Neural cell (in vitro differentiated cells): Measurements from ENCODE around the gene LIN37. TPM values are rescaled to one million over a fixed set of nuclear protein-coding genes. Genes with fewer than 3 reads are reported as not detected.

Source experiments
- H2AFZ ChIP-seq: fragments of 200-600, 300-800 bp; sonication (generic), shearing (Covaris generic); 2 replicates; pipeline ENCODE4 v1.6.0; 2014; ENCODE audit warnings: low read depth, mild to moderate bottlenecking, antibody characterized with exemption, low read length, moderate library complexity
- H3F3A ChIP-seq: fragments of 200-600 bp; shearing (Covaris generic); 2 replicates; pipeline ENCODE4 v1.6.1; 2016; ENCODE audit warnings: mild to moderate bottlenecking, moderate library complexity, mixed read lengths, antibody characterized with exemption, low read length; ENCODE audit not compliant: insufficient read depth, poor library complexity, severe bottlenecking
- H3K27ac ChIP-seq: fragments of 200-600, 300-800 bp; sonication (generic), shearing (Covaris generic); 2 replicates; pipeline ENCODE4 v1.5.1; 2014; ENCODE audit warnings: mild to moderate bottlenecking, low read length, moderate library complexity
- H3K27me3 ChIP-seq: fragments of 300-800, 200-600 bp; sonication (generic), shearing (Covaris generic); 2 replicates; pipeline ENCODE4 v1.6.0; 2014; ENCODE audit warnings: mild to moderate bottlenecking, low read depth, low read length, moderate library complexity; ENCODE audit not compliant: insufficient read depth
- H3K36me3 ChIP-seq: fragments of 300-800, 200-600 bp; sonication (generic), shearing (Covaris generic); 2 replicates; pipeline ENCODE4 v1.5.1; 2014; ENCODE audit warnings: mild to moderate bottlenecking, antibody characterized with exemption, low read length, moderate library complexity; ENCODE audit not compliant: insufficient read depth
- H3K4me2 ChIP-seq: fragments of 300-800, 200-600 bp; sonication (generic), shearing (Covaris generic); 2 replicates; pipeline ENCODE4 v1.6.0; 2014; ENCODE audit warnings: mild to moderate bottlenecking, low read length
- H3K4me3 ChIP-seq: fragments of 300-800, 200-600 bp; sonication (generic), shearing (Covaris generic); 2 replicates; pipeline ENCODE4 v1.5.1; 2014; ENCODE audit warnings: mild to moderate bottlenecking, low read length, moderate library complexity
- H3K79me2 ChIP-seq: fragments of 200-600 bp; shearing (Covaris generic); replicated peaks from 2 replicates; pipeline ENCODE4 v1.6.0; 2014; ENCODE audit warnings: mild to moderate bottlenecking, low read length, moderate library complexity; ENCODE audit not compliant: insufficient read depth
- H3K9ac ChIP-seq: fragments of 300-800, 200-600 bp; sonication (generic), shearing (Covaris generic); 2 replicates; pipeline ENCODE4 v1.6.1; 2016; ENCODE audit warnings: mild to moderate bottlenecking, low read length, mixed read lengths
- H3K9me2 ChIP-seq: fragments of 200-600 bp; shearing (Covaris generic); 2 replicates; pipeline ENCODE4 v1.6.1; 2016; ENCODE audit warnings: mild to moderate bottlenecking, low read length, mixed read lengths; ENCODE audit not compliant: insufficient read depth
- H3K9me3 ChIP-seq: fragments of 200-600, 300-800 bp; sonication (generic), shearing (Covaris generic); 2 replicates; pipeline ENCODE4 v1.6.1; 2016; ENCODE audit warnings: mild to moderate bottlenecking, mixed run types, low read length, moderate library complexity, mixed read lengths
- H4K20me1 ChIP-seq: fragments of 200-600 bp; shearing (Covaris generic); 2 replicates; pipeline ENCODE4 v1.6.1; 2016; ENCODE audit warnings: mild to moderate bottlenecking, mixed run types; ENCODE audit not compliant: insufficient read depth
- CTCF ChIP-seq: fragments of 450-650 bp; IDR thresholded peaks from 2 replicates; pipeline ENCODE4 v1.5.1; 2014; ENCODE audit warnings: antibody characterized with exemption, mild to moderate bottlenecking, moderate library complexity; ENCODE audit not compliant: poor library complexity, severe bottlenecking
- EP300 ChIP-seq: fragments of 450-650 bp; conservative IDR thresholded peaks from 2 replicates; pipeline ENCODE4 v1.6.1; 2014; ENCODE audit warnings: antibody characterized with exemption, mild to moderate bottlenecking, moderate library complexity; ENCODE audit not compliant: poor library complexity, severe bottlenecking
- EZH2 ChIP-seq: fragments of 200-600, 300-800 bp; shearing (Covaris generic), sonication (generic); IDR thresholded peaks from 2 replicates; pipeline ENCODE4 v1.6.1; 2014; ENCODE audit warnings: antibody characterized with exemption, low read length, borderline replicate concordance, mild to moderate bottlenecking; ENCODE audit not compliant: insufficient read depth, poor library complexity, severe bottlenecking
- MXI1 ChIP-seq: fragments of 450-650 bp; conservative IDR thresholded peaks from 2 replicates; pipeline ENCODE4 v1.6.1; 2014; ENCODE audit warnings: antibody characterized with exemption, mild to moderate bottlenecking; ENCODE audit not compliant: poor library complexity, severe bottlenecking
- POLR2AphosphoS5 ChIP-seq: IDR thresholded peaks from 2 replicates; pipeline ENCODE4 v1.6.1; 2012
- RAD21 ChIP-seq: fragments of 450-650 bp; conservative IDR thresholded peaks from 2 replicates; pipeline ENCODE4 v1.6.1; 2014; ENCODE audit warnings: antibody characterized with exemption, mild to moderate bottlenecking, moderate library complexity
- REST ChIP-seq: IDR thresholded peaks from 2 replicates; pipeline ENCODE4 v1.6.1; 2012; ENCODE audit warnings: borderline replicate concordance
- SMC3 ChIP-seq: fragments of 450-650 bp; conservative IDR thresholded peaks from 2 replicates; pipeline ENCODE4 v1.6.1; 2014; ENCODE audit warnings: antibody characterized with exemption, mild to moderate bottlenecking, moderate library complexity; ENCODE audit not compliant: poor library complexity
- TAF1 ChIP-seq: IDR thresholded peaks from 2 replicates; pipeline ENCODE4 v1.6.1; 2012; ENCODE audit warnings: low read depth
- polyA plus RNA-seq: library from polyadenylated mRNA; depleted of rRNA; stranded (reverse); fragments of >200 nt; gene quantifications from 2 replicates; pipeline ENCODE4 v1.2.3, GENCODE V29; 2014

The LIN37 gene
- polyA plus RNA-seq, 1 donor from 2014 or later, result 25.7 TPM

GRCh38 chr19:35740423-35741202 is 7.8 kb upstream of the LIN37 start:
- Histone ChIP-seq H3F3A (no peaks in the 10 kb centered on the region), H3K9me3 (no peaks in the 10 kb centered on the region), H3K9me2 (no peaks in the 10 kb centered on the region), H3K27me3 (no peaks in the 10 kb centered on the region), H3K27ac (peak overlapping the region; percentile 72), H3K4me2 (peak overlapping the region; percentile 84), H2AFZ (peak overlapping the region; percentile 29), H4K20me1 (no peaks in the 10 kb centered on the region), H3K79me2 (peaks cover under 1% of the 10 kb centered on the region), H3K36me3 (no peaks in the 10 kb centered on the region), H3K4me3 (peak overlapping the region; percentile 69), H3K9ac (peak overlapping the region; percentile 67)
- TF ChIP-seq CTCF (peak; percentile 72), RAD21 (peak; percentile 32), SMC3 (peak; percentile 53), EZH2 (no peak), MXI1 (peak; percentile 82), POLR2AphosphoS5 (peak; percentile 81), REST (no peak), TAF1 (peak; percentile 73), EP300 (peak; percentile 15)

- peak overlapping the region; percentile 67 for H3K9ac ChIP-seq
- H3F3A ChIP-seq, result no peaks in the 10 kb centered on the region
- H3K27ac ChIP-seq, result peak overlapping the region; percentile 72
- peak overlapping the region; percentile 29 for H2AFZ ChIP-seq
- H3K4me3 ChIP-seq, result peak overlapping the region; percentile 69
- H3K36me3 ChIP-seq, result no peaks in the 10 kb centered on the region
- peak overlapping the region; percentile 84 for H3K4me2 ChIP-seq
- H4K20me1 ChIP-seq, result no peaks in the 10 kb centered on the region
- H3K27me3 ChIP-seq, result no peaks in the 10 kb centered on the region
- no peaks in the 10 kb centered on the region for H3K9me3 ChIP-seq
- H3K9me2 ChIP-seq, result no peaks in the 10 kb centered on the region
- TF ChIP-seq TAF1 (peak; percentile 8), POLR2AphosphoS5 (no peak), CTCF (peak; percentile 42), EP300 (no peak), SMC3 (peak; percentile 31)
- peaks cover 6% of the 10 kb centered on the region for H3K79me2 ChIP-seq
Observed at GRCh38 chr19:35741203-35741515, 7.2 kb upstream of the LIN37 start.
